NT2/D1 (cell line): Measurements from ENCODE around the gene B4GALT1.

ENCODE experiments used
- YY1 ChIP-seq: IDR thresholded peaks from 2 replicates; pipeline ENCODE4 v1.6.1; 2011; ENCODE audit not compliant: insufficient read length, insufficient read depth
- ZNF274 ChIP-seq: IDR thresholded peaks from 2 replicates; pipeline ENCODE4 v1.6.1; 2011; ENCODE audit warnings: mild to moderate bottlenecking, low read depth, low read length

DNA sequence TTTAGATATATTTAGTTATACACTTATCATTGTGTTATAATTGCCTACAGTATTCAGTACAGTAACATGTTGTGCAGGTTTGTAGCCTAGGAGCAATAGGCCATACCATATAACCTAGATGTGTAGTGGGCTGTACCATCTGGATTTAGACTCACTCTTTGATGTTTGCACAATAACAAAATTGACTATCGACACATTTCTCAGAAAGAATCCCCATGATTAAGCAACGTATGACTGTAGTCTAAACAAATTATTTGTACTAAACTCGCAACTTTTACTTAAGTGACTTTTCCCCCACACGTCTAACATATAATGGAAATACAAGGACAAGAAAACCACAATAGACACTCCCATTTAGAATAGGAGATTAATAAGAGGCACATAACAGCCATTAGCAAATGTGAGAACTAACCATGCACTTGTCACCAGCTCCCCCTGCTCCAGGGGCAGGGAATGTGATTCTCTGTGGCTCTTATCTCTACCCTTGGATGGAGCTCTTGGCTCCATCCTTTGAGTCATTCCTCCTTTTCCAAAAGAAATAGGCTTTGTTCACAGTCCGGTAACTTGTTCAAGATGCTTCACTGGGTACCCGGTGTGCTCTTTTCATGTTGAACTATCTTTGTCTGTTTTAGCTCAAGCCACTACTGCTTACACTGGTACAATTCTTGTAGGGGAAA lies 8.7 kb upstream of the B4GALT1 start:
- TF ChIP-seq YY1 (no peak), ZNF274 (no peak)
